ENCODE data around the gene PHKB.

DNA sequence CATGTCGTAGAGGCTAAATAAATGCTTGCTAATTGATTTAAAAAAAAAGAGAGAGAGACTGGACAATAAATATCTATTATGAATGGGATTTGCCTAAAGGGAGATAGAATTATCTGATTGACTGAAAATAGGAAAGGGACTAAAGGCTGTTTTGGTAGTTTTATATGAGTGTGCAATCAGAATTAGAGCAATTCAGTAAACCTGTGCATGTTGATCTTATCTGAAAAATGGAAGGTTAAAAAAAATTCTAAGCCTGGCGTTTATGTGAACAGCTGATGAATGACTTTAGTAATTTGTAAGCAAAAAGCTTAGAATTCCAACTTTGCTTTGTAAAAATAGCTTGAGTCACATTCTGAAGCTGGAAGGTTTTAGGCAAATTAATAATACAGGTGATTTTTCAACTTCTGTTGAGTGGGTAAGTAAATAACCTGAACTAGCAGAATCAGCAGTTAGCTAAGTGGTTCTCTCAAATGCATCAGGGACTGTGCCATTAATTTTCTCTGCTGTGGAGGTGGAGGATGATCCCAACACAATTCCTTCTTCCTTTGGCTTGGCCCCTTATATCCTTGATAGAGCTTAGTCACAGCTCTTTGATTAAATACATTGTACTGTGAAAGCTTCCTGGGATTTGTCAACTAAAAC is 254.4 kb downstream of the PHKB start:
- TF ChIP-seq, protein P1, sequence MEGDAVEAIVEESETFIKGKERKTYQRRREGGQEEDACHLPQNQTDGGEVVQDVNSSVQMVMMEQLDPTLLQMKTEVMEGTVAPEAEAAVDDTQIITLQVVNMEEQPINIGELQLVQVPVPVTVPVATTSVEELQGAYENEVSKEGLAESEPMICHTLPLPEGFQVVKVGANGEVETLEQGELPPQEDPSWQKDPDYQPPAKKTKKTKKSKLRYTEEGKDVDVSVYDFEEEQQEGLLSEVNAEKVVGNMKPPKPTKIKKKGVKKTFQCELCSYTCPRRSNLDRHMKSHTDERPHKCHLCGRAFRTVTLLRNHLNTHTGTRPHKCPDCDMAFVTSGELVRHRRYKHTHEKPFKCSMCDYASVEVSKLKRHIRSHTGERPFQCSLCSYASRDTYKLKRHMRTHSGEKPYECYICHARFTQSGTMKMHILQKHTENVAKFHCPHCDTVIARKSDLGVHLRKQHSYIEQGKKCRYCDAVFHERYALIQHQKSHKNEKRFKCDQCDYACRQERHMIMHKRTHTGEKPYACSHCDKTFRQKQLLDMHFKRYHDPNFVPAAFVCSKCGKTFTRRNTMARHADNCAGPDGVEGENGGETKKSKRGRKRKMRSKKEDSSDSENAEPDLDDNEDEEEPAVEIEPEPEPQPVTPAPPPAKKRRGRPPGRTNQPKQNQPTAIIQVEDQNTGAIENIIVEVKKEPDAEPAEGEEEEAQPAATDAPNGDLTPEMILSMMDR (IDR thresholded peaks at IDR 0.05; ENCODE audit: control extremely low read depth in 1 of 3, insufficient read depth in 1 of 3, low read depth in 1 of 3, low read length in 3 of 3), result no peak
- TF ChIP-seq, protein P2, sequence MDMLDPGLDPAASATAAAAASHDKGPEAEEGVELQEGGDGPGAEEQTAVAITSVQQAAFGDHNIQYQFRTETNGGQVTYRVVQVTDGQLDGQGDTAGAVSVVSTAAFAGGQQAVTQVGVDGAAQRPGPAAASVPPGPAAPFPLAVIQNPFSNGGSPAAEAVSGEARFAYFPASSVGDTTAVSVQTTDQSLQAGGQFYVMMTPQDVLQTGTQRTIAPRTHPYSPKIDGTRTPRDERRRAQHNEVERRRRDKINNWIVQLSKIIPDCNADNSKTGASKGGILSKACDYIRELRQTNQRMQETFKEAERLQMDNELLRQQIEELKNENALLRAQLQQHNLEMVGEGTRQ (IDR thresholded peaks at IDR 0.05; ENCODE audit: low read length), result no peak
- TF ChIP-seq RBBP5 (IDR thresholded peaks at IDR 0.05; ENCODE audit: borderline replicate concordance, low read depth, low read length) (no peak), FOSL1 (IDR thresholded peaks at IDR 0.05; ENCODE audit: insufficient read depth, low read depth, low read length) (no peak), EZH2 (IDR thresholded peaks at IDR 0.05; ENCODE audit: low read depth, low read length, severe bottlenecking) (no peak), POLR2A (IDR thresholded peaks at IDR 0.05; ENCODE audit: control extremely low read depth in 1 of 2, low read depth in 2 of 2, low read length in 2 of 2) (no peak), CHD2 (IDR thresholded peaks at IDR 0.05; ENCODE audit: low read length) (no peak), ZNF274 (IDR thresholded peaks at IDR 0.05; ENCODE audit: borderline replicate concordance, extremely low read depth, low read length) (no peak), EP300 (IDR thresholded peaks at IDR 0.05; ENCODE audit: borderline replicate concordance in 1 of 2, low read depth in 2 of 2, low read length in 2 of 2) (no peak)
- TF ChIP-seq, protein P3, sequence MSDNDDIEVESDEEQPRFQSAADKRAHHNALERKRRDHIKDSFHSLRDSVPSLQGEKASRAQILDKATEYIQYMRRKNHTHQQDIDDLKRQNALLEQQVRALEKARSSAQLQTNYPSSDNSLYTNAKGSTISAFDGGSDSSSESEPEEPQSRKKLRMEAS (IDR thresholded peaks at IDR 0.05), result no peak

Measured in H1 (cell line).